HG03575 (cell line): ENCODE results near the gene MRPS17.

Source experiments
- ATAC-seq: cut with Tn5 transposase; IDR thresholded peaks from one replicate; pipeline ENCODE4 v1.9.1; 2021; ENCODE audit not compliant: unreplicated experiment, insufficient number of reproducible peaks, low FRiP score; ENCODE audit errors: extremely low read depth

The MRPS17 gene

GRCh38 chr7:55969391-55969790 is 17.7 kb downstream of the MRPS17 start:
- no peak for ATAC-seq

- no peak for ATAC-seq
Observed at GRCh38 chr7:55970561-55970960, 18.9 kb downstream of the MRPS17 start.

- ATAC-seq, result no peak
Observed at GRCh38 chr7:55970978-55971377, 19.3 kb downstream of the MRPS17 start.

GRCh38 chr7:55973747-55974250 is 22.1 kb downstream of the MRPS17 start:
- ATAC-seq, result no peak

- ATAC-seq, result no peak
Observed at GRCh38 chr7:55975988-55976633, 24.4 kb downstream of the MRPS17 start.

- no peak for ATAC-seq
Observed at GRCh38 chr7:55977831-55978230, 26.2 kb downstream of the MRPS17 start.

GRCh38 chr7:55980266-55980665 is 28.6 kb downstream of the MRPS17 start:
- no peak for ATAC-seq

- no peak for ATAC-seq
Observed at GRCh38 chr7:55983537-55983936, 31.9 kb downstream of the MRPS17 start.

- ATAC-seq, result no peak
Observed at GRCh38 chr7:55992346-55992745, 40.7 kb downstream of the MRPS17 start.

- ATAC-seq, result no peak
Observed at GRCh38 chr7:55996856-55997500, 45.3 kb downstream of the MRPS17 start.

GRCh38 chr7:56003749-56004148 is 52.1 kb downstream of the MRPS17 start:
- no peak for ATAC-seq
